HG03378 (cell line): ENCODE results near the gene GALNT1.

Experiments used
- ATAC-seq: cut with Tn5 transposase; IDR thresholded peaks from one replicate; pipeline ENCODE4 v1.9.1; 2021; ENCODE audit warnings: mild to moderate bottlenecking, moderate library complexity; ENCODE audit not compliant: unreplicated experiment

GALNT1 gene

DNA sequence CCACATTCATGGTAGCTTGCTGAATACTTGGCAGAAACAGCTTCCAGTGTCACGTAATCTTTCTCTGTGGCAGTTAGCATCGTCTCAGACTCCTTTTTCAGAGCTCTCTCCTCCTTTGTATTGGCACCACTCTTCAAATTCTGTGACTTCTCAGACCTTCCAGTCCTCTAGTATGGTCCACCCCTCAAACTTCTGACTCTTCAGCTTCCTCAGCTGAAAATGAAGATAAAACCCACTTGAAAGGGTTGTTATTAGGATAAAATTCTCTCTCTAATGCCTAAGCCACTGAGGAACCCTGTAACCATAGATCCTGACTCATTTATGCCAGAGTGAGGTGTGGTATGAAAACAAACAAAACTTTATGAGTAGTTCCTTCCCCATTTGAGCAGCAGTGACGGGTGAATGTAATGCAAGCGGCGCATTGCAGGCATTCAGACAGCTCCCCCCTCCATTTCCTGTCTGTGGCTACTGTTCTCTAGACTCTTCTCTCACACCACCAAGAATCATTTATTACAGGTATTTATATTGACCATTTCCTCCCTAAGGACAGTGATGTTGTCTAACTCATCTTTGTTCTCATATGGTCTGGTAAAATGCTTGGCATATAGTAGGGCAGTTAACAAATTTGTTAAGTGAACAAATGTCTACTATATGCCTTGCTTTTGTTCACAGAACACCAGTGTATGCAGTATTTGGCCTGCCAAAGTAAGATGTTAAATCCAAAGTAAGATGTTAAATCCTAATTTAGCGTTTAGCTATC, 35.3 kb downstream of the GALNT1 start:
- peak; percentile 99 for ATAC-seq

DNA sequence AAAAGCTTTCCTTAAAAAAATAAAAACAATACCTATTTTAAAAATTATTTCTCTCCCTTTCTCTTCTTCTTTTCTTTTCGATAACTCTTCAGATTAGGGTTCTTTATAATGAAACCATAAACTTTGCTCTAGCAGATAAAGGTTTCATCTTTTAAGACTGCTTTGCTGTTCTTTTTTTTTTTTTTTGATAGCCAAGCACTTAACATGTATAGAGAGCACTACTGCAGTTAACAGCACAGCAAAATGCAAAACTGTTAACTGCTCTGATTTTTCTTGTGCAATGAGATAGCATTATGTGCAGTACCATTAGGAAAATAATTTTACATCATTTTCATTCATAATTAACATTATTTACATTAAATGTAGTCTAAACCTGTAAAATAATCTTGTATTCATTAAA, 36.3 kb downstream of the GALNT1 start:
- ATAC-seq, result no peak

DNA sequence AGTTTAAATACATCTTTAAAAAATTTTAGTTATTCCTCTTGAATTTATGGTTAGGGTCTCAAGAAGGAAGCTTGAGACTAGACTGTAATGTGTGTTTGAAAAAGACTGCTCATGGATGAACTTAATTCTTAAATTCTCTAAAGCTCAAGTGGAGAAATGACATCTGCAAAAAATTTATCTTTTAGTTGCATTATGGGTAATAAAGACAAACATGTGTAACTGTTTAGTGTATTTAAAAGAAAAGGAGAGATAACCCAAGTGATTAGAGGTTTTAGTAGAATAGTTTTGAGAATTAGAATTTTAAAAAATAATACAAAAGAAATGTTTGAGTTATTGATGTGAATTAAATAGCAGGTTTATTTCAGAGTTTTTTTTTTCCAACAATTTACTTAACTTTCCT, 36.7 kb downstream of the GALNT1 start:
- ATAC-seq, result no peak

DNA sequence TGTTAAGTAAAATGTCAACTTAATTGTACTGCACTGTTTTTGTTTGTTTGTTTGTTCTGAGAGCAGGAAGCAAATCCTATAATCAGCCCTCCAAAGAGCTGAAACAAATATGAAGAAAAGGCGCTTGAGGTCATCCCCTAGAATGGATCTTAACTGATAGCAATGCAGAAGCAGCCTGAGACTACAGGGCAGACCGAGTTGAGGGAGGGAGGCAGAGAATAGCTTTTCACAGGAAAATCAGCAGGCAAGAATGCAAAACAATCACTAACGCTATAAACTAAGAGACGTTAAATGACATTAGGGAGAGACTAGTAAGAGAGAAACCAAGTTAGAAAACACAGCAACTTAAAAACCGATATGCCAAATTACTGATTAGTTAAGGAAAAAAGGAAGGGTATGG, 37.2 kb downstream of the GALNT1 start:
- ATAC-seq, result no peak

DNA sequence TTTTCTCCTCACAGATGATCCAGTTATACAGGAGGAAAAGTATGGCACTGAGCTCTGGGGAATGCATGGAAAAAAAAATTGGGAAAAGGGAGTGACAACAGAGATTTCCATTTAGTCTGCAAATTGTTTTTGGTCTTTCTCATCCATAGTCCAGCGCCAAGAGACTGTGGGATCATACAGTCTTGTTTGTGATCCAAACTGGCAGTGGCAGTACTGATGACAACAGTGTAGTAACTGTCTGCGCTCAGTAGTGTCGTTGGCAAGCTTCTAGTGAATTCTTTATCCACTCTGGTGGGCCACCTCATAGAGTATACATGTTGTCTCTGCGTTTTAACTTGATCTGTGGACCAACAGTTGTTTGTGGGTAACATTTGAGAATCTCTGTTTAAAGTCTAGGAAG, 37.9 kb downstream of the GALNT1 start:
- no peak for ATAC-seq

DNA sequence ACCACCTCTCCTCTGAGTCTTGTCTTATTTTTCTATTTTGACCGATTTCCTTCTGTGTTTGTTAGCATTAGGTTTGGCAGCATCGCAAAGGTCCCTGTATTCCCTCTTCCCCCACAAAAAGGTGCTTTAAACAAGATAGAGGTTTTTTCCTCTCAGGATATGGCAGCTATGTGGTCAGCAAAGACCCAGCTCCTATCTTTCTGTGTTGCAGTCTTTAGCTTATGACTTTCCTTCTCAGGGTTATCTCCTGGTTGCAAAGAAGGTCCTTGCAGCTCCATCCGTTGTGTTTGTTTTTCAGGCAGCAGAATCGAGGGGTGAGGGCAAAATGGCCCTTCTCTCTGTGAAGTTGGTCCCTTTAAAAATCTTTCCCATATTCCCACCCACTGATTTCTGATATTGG, 38.4 kb downstream of the GALNT1 start:
- ATAC-seq, result no peak

DNA sequence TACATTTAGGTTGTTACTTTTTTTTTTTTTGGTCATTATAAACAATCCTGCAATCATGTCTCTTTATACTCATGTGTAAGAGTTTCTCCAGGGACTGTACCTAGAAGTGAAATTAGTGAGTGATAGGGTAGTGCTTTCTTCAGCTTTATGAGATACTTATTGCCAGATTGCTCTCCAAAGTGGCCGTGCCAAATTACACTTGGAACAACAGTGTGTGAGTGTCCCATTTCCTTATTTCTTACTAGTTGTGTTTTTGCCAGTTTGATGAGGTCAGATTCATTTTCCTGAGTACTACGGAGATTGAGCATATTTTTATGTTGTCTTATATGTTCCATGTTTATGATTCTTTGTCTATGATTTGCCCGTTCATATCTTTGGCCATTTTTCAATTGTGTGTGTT, 39.2 kb downstream of the GALNT1 start:
- no peak for ATAC-seq

DNA sequence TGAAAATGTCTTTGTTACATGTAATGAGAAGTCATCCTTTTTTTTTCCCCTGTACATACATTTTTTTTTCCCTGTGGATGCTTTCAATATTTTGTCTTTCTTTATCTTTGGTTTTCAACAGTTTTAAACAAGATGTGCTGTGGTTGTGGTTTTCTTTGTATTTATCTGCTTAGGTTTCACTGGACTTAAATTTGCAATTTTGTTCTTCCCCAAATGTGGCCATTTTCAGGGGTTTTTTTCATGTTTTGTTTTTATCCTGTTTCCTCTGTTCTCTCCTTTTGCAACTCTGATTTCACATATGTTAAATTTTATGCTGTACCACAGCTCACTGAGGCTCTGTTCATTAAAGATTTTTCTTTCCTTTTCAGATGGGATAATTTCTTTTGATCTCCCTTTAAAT, 41.7 kb downstream of the GALNT1 start:
- ATAC-seq, result no peak

DNA sequence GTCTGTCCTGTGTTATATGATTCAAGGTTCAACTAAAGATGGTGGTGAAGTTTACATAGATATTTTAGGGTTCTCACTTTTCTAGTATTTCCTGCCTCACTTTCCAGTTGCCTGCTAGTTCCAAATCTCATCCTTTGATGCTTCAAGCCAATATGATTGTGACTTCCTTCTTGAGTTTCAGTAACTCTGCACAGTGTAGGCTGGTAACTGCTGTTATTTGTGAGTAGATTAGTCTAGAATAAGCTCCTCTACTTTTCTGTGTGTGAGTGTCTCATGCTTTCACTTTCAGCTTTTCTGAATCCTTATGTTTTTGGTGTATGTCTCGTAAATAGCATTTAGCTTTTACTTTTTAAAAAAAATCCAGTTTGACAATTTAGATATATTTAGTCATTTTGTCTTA, 42.6 kb downstream of the GALNT1 start:
- ATAC-seq, result peak; percentile 87

DNA sequence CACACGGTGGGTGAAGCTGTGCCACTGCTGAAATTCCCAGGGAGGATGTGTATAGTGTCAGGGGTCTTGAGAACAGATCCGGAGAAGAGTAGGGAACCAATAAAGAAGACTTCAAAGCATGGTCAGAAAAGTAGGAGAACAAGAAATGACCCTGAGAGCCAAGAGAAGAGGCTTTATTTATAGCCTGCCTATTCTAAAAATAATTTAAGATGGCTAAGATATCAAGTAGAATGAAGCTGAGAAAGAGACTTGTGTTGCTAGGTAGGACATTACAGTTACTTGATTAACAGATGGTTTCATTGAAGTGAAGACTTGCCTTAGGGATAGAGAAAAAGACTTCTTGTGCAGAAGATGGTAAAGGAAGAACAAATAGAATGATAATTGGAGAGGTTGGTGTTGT, 43.7 kb downstream of the GALNT1 start:
- ATAC-seq, result no peak

DNA sequence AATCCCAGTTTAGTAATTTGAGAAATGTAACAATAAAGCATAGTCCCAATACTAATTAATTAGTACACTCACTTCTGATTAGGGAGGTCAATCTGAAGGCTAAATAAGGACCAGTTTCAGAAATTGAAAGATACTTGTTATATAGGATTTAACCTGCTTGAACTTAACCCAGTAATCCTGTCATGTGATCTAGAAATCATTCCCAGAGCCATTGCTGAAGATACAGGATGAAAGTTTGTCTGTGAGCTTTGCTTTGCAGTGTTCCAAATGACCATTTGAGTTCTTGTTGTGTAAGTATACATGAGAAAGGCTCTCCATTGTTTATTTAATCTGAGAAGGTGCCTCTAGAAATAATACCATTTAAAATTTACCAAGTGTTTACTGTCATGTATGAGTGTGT, 52.2 kb downstream of the GALNT1 start:
- ATAC-seq, result no peak

DNA sequence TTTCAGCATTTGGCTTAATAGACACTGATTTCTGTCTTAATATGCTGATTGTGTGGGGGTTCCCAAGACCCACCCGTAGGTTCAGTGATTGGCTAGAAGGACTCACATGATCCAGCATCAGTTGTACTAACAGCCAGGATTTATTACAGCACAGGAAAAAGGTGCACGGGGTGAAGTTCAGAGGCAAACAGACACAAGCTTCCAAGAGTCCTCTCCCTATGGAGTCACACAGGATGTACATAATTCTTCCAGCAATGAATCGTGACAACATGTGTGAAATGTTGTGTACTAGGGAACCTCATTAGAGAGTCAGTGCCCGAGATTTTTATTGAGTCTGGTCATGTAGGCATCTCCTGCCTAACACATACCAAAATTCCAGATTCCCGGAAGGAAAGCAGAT, 52.8 kb downstream of the GALNT1 start:
- no peak for ATAC-seq

DNA sequence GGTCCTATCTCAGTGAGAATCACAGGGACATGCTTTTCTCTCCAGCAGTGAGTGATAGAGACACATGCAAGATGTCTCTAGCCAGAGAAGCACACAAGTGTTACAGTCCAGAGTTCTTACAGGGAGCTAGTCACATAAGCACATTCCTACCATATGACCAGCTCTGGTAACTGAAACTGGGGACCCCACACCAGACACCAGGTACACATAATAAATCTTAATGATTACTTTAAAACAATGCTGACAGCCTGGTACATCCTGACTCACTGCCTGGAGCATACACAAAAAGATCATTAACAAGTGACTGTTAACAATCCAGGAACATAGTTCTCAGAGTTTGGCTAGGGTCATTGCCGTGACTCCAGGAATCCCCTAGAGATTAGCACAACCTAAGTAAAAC, 53.6 kb downstream of the GALNT1 start:
- ATAC-seq, result no peak

DNA sequence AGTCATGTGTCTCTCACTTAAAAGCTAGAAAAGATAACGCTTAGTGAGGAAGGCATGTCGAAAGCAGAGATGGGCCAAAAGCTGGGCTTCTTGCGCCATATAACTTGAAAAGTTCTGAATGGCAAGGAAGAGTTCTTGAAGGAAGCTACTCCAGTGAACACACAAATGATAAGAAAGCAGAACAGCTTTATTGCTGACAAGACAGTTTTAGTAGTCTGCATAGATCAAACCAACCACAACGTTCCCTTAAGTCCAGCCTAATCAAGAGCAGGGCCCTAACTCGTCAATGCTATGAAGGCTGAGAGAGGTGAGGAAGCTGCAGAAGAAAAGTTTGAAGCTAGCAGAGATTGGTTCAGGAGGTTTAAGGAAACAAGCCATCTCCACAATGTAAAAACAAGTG, 55.7 kb downstream of the GALNT1 start:
- ATAC-seq, result no peak

DNA sequence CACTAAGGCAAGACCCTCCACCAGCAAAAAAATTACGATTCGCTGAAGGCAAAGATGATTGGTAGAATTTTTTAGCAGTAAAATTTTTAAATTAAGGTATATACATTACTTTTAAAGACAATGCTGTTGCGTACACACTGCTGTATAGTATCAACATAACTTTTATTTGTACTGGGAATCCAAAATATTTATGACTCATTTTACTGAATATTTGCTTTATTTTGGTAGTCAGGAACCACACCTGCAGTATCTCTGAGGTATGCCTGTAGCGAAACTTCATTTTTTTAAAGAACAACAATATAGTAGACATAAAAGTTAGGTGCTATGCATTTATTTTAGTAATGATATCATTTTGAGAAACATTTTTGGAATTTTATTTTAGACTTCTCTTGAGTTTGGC, 57.8 kb downstream of the GALNT1 start:
- no peak for ATAC-seq

DNA sequence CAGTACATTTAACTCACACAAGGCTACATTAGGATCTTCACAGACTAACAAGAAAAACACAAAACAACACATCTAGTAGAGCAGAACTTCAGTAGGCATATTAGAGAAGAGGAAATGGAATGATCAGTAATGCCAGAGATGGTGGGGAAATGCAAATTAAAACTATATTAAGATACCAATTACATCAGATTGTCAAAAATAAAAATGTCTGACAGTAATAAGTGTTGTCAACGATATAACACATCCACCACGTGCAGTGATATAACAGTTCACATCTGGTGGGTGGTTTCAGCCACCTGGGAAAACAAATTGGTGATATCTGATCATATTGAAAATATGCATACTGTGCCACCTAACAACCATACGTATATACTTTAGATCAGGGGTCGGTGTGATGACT, 59.9 kb downstream of the GALNT1 start:
- ATAC-seq, result no peak

DNA sequence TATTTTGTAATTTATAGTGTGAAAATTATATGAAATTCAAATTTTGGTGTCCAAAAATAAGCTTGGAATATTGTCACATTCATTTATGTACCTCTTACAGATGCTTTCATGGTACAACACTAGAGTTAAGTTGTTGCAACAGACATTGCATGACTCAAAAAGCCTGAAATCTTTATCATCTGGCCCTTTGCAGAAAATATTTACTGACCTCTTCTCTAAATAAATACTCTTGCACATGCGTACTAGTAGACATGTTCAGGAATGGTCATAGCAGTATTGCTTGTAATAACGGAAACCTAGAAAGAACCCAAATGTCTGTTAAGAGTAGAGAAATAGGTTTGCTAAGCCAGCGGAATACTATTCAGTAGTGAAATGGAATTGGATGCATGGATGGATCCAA, 60.4 kb downstream of the GALNT1 start:
- no peak for ATAC-seq

DNA sequence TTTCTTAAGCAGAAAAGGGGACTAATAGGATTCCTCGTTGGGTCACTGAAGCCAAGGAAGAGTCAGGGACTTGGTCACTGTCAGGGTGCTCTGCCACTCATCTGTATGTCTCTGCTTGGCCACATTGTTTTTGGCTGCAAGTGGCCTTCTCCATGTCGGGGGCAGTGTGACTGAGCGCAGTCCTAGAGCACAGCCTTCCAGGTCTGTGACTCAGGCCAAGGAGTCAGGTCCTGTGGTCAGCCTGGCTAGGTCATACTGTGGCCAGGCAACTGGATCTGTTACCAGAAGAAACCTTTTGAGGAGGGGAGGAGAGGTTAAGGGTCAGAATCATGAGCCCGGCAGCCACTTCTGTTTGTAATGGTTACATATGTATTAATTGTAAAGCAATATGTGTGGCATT, 61.3 kb downstream of the GALNT1 start:
- no peak for ATAC-seq

DNA sequence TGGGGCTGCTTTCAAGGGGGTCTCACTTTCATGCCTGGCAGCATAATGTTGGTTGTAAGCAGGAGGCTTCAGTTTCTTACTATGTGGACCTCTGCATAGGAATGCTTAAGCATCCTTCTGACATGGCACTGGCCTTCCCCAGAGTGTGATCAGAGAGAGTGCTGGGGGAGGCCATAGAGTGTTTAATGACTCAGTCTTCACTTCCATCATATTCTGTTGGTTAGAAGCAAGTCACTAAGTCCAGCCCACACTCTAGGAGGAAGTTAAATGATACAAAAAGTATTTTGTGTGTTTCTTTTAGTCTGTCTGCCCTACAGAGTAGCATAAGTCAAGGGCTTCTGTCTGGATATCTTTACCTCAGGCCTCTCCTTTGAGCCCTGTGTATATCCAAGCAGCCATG, 64.9 kb downstream of the GALNT1 start:
- no peak for ATAC-seq

DNA sequence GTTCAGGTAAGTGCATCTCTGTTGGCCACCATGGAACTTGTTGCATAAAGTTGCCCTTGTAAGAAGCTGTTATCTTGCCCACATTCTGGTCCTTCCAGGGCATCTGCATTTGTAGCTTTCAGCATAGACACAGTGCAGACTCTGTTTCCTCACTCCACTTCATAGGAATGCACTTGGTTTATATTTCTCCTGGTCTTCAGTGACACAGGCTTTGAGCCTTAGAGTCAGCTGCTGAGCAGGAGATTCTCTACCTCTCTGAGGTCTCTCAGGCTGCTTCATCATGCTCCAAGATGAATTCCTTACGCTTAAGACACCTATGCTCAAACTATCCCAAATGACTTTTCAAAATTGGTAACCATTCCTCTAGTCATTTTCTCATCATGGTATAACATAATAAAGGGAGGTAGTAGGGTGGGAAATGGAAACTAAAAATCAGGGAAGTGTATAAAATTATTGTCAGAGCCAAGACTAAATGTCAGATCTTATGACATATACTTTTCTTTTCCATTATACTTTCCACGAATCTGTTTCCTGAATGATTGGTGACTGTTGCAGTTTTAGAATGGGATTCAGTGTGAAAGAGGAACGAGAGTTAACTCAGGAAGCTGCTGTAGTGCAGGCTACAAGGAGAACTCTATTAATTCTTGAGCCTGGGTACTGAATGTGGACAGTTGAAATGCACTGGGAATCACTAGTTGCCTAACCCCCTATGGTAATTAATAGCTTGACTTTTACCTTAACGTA, 72.0 kb downstream of the GALNT1 start:
- ATAC-seq, result no peak

DNA sequence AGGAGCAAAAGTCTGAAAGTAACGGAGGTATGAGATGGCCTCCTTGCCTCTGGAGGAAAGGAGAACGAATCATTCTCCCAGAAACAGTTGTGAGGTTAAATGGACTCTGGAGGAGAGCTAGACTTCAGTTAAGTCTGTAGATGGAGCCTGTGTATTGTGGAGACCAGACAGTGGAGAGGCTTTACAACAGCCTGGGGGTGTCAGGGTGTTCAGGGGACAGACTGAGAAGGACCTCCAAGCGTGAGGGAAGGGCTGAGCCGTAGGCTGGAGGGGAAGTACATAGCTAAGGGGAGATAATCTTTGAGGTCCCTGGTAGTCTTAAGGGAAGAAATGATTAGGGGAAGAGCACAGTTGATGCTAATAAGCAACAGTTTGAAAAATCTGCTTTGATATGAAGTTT, 76.6 kb downstream of the GALNT1 start:
- ATAC-seq, result no peak

DNA sequence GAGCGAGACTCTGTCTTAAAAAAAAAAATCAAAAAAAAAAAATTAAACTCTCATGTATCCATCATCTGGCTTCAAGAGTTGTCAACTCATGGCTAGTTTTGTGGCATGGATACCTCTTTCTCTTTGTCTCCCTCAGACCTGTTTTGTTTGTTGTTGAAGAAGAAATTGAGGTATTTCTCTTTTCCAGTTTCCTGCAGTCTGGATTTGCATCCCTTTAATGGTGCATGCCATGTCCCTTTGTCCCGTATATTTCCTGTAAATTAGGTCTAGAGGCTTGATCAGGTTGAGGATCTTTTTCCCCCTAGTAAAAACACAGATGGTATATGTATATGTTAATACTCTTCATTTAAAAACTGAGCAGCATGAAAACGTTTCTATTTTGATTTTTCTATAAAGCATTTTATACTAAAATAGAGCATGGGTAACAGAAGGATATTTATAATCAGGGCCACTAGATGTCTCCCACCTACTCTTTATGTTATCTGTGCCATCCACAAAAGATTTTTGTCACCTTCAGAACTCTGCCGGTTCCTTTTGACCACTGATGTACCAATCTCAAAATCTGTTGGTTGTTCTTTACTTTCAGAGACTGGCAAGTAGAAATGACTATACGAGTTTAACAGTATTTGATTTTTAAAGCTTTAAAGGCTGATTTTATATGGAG, 80.1 kb downstream of the GALNT1 start:
- ATAC-seq, result no peak
